DMS153 treated with DMSO at 0.1 percent for 48 hours (cell line): Measurements from ENCODE around the gene SH2B2.

ENCODE experiments used
- DNase-seq: peaks from one replicate; lab custom pipeline; 2025; ENCODE audit not compliant: unreplicated experiment; lab: John Stamatoyannopoulos, UW

The SH2B2 gene

GRCh38 chr7:102266541-102266940 is 20.1 kb upstream of the SH2B2 start:
- no peak for DNase-seq

DNA sequence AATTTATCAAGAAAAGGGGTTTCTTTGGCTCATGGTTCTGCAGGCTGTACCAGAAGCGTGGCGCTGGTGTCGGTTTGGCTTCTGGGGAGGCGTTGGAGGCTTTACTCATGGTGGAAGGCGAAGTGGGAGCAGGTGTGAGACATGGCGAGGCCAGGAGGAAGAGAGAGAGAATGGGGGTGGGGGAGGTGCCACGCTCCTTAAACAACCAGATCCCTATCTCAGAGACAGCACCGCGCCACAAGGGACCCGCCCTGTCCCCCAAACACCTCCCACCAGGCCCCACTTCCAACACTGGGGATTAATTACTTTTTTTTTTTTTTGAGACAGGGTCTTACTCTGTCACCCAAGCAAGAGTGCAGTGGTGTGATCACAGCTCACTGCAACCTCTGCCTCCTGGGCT is 18.0 kb upstream of the SH2B2 start:
- DNase-seq: no peak

- no peak for DNase-seq
Observed at GRCh38 chr7:102270178-102270887, 16.3 kb upstream of the SH2B2 start.

DNA sequence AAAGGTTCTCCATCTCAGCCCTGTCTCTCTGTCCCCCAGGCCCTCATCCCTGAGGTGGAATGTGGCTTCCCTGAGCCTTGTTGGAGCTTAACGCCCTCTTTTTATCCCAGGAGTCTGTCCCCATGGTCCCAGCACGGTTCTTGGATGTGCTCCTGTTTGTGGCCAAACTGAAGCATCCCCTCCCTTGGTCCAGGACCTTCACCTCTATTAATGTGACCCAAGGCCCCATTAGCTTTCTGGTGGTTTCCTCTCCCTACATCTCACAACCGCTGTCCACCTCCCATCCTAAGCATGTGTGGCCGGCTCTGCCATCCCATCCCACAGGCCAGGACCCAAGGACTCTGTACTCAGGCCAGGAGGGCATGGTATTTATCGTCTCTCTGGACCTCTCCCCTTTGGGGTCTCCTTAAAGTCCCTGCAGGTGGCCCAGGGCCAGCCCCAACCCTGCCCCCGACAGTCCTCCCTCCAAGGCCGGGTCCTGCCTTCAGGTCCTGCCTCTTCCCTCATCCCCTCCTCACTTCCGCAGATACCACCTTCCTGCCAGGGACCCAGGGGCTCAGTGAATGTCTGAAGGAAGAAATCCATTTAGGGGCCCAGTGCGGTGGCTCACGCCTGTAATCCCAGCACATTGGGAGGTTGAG is 15.4 kb upstream of the SH2B2 start:
- no peak for DNase-seq

DNA sequence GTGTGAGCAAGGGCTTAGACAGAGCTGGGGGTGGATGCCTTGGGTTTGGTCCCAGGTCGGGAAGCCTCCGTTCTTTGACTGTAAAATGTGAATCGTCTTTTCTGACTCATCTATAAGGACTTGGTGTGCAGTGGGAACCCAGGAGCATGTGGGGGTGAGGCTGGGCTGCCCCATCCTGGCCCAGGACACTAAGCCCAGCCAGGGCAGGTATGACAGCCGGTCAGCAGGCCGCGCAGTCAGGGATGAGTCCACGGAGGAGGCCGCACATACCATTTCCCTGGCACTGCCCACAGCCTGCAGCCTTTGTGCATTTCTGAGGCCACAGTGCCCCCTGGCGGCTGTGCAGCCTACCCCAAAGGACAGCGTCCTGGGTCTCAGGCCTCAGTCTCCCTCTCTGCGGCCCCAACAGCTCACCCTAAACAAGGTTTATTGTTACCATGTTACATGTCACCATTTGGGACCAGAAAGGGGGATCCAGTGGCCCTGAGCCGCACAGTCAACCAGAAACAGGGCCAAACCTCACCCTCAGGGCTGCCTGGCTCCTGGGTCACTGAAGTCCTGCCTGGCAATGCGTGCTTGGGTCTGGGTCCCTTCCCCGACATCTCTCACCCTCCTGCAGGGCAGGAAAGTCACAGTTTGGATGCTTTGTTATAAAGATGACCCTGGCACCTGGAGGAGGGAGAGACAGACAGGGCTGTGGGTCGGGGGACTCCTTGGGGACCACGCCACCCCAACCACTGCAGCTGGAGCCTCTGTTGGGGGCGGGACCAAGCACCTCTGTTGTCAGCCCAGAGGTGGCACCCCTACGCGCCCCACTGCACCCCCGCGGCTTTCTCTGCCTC is 14.4 kb upstream of the SH2B2 start:
- DNase-seq: peak; percentile 30

GRCh38 chr7:102272917-102273748 is 13.5 kb upstream of the SH2B2 start:
- DNase-seq: no peak

DNA sequence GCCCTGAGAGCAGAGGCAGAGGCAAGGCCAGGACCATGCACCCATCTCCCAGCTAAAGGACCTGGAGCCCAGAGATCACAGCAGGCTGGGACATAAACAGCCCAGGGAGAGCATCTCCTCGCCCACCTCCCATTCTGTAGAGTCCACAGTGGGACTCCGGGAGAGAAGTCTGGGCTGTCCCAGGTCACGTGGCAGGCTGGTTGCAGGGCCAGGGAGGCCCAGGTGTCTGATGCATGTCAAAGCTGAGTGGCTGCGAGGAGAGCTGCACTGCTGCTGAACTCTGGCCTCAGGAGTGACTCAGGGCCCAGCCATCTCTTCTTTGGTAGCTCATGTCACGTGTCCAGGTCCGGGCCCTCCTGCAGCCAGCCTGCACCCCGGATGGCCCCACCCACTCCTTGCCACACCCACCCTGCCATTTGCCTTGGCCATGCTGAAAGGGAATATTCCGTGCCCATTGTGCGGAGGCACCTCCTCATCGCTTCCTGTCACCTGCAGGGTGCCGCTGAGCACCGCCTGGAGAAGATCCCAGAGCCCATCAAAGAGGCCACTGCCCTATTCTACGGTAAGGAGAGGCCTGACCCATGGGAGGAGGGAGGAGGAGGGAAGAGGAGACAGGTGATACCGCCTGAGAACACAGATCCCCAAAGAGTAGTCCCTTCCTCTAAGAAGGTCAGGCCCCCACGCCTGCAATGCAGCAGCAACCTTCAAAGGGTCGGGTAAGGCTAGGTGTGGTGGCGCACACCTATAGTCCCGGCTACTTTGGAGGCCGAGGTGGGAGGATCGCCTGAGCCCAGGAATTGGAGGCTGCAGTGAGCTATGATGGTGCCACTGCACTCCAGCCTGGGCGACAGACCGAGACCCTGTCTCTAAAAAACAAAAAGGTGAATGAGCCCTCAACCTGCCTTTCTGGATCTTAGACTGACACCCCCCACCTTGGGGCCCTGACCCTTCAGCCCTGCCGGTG is 12.6 kb upstream of the SH2B2 start:
- DNase-seq: no peak

- DNase-seq: no peak
Observed at GRCh38 chr7:102275123-102275703, 11.5 kb upstream of the SH2B2 start.

DNA sequence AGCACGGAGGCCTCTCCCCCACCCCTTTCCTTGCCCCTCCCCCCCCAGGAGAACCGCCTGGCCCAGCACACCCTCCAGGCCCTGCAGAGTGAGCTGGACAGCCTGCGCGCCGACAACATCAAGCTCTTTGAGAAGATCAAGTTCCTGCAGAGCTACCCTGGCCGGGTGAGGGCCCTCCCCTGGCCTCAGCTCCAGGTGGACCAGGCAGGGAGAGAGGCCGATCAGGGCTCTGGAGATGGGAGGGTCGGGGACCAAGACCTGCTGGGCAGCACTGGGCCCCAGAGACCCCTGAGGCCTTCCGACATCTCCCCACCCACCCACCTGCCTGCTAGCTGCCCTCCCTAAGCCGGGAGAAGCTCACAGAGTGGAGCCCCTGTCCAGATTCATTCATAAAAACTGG is 8.8 kb upstream of the SH2B2 start:
- no peak for DNase-seq

- peak; percentile 16 for DNase-seq
Observed at GRCh38 chr7:102279537-102280400, 6.9 kb upstream of the SH2B2 start.

- DNase-seq: no peak
Observed at GRCh38 chr7:102280521-102280920, 6.1 kb upstream of the SH2B2 start.

- DNase-seq: no peak
Observed at GRCh38 chr7:102281785-102282184, 4.9 kb upstream of the SH2B2 start.

DNA sequence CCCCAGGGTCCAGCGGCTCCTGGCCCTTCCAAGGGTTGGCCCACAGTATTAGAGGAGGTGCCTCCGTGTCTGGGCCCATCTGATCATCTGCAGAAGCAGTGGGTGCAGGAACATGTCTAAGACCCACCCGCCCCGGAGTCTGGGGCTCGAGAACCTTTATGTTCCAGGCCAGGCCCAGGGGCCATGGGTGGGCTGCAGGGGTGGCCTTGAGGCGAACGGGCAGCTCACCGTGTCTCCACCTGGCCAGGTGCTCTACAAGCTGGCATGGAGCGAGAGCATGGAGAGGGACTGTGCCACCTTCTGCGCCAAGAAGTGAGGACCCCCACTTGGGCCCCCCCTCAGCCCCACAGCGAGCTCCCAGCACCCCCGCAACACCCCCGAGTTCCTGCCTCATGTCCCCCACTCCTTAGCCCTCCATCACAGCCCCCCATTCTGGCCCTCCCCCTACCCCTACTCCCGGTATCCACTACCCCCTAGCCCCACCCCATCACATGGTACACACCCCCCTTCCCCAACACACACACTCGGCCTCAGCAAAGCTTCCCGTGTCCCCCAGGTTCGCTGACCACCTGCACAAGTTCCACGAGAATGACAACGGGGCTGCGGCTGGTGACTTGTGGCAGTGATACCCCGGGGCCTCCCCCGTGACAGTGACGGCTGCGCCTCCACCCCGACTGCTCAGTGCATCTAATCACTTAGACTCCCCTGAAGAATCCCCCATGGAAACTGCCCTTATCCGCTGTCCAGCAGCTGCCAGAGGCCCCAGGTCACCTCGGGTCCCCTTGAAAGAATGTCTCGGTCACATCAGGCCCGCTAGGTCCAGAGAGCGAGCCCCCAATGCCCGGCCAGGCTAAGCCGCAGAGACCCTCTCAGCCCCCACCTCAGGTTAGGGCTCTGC is 4.0 kb upstream of the SH2B2 start:
- DNase-seq: no peak

GRCh38 chr7:102283477-102284189 is 3.0 kb upstream of the SH2B2 start:
- DNase-seq: no peak

DNA sequence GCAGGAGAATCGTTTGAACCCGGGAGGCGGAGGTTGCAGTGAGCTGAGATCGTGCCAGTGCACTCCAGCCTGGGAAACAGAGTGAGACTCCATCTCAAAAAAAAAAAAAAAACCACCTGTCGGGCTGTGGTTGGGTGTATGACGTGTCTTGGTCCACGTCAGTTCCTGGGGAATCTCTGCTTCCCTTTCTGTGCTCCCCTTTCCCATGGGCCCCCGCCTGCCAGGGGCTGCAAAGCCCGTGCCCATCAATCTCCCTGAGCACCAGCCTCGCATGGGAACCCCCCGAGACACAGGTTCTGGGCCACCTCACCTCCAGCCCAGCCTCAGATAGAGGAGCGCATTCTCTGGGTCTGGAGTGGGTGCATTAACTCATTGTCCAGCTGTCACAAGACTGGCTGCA is 2.3 kb upstream of the SH2B2 start:
- no peak for DNase-seq

DNA sequence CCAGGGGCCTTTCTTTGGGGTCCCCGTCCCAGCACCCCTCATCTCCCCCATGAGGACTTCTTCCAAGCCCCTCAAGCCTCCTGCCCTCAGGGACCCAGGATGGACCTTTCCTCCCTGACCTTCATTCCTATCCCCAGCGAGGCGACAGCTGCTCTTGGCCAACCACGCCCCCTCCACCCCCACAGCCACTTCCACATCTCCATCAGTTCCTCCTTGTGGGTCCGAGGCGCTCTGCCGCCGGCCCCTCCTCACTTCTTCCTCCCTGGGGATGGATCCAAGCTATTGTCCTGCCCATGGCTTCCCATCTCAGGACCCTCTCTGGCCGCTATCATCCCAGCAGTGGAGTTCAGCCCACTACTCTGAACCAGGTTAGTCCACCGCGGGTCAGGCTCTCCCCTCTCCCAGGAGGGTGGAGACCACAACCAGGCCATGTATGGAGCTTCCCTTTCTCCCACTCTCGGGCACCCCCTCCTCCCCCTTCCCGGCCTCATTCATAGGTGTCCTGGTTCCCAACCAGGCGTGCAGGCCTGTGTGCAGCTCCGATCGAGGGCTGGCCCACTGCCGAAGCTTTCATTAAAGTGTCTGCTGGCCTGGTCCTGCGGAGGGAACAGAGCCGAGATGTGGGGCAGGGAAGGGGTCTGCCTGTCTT is 1.7 kb upstream of the SH2B2 start:
- no peak for DNase-seq
